ENCODE data around the gene BICC1. TPM values are rescaled to one million over a fixed set of nuclear protein-coding genes. Genes with fewer than 3 reads are reported as not detected.

Gene BICC1
- total and polyA plus RNA-seq, 2 of the 8 experiments (the other 6 are each of a cell fraction or from before 2014, with no cell fraction given), result 0.20 to 0.73 TPM

DNA sequence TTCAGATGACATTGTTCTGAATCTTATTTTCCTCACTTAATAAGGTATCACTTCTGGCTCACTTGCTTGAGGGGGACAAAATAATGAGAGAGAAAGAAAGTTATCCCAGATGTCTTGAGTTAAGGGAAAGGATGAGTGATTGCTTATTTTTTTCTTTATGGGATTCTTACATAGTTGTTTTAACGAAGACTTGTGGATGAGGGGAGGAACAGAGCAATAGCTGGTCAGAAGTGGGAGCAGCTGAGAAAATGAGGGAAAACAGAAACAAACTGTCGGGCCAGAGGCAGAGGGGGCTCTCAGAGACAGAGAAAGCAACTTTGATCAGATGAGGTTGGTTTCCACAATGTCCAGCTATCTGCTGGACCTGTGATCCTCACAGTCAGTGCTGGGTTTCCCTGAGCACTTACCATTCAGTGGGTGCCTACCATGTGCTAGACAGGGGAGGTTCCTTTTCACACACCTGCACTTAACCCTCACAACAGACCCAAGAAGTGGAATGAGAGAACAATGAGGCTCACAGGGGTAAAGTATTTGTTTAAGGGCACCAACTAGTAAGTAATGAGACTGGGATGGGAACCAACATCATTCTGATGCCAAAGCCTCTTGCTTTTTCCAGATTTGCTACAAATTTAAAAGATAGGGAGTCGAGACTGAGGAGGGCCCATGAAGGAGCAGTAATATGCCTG, 64.2 kb downstream of the BICC1 start:
- no peak for FAIRE-seq
- H3K4me2 ChIP-seq (ENCODE audit: insufficient read depth in 1 of 2, low read depth in 2 of 2, low read length in 2 of 2), result no peak overlapping the region
- no peak overlapping the region for H4K8ac ChIP-seq (ENCODE audit: extremely low read depth, insufficient read depth, low read length)
- no peak overlapping the region for H3K4me3 ChIP-seq (ENCODE audit: extremely low read depth in 1 of 4, insufficient read depth in 2 of 4, low read depth in 3 of 4, low read length in 4 of 4)
- no peak overlapping the region for H2BK15ac ChIP-seq (ENCODE audit: low read length)
- no peaks in the 10 kb centered on the region for H3K27me3 ChIP-seq (replicated peaks in 1 of 4; ENCODE audit: control insufficient read depth in 3 of 4, extremely low read depth in 1 of 4, insufficient read depth in 3 of 4, low read length in 3 of 4)
- no peak overlapping the region for H2AK5ac ChIP-seq (ENCODE audit: low read depth, low read length)
- no peak overlapping the region for H3K9ac ChIP-seq (replicated peaks in 1 of 4; ENCODE audit: extremely low read depth in 1 of 4, low read depth in 3 of 4, low read length in 3 of 4)
- no peak overlapping the region for H4K5ac ChIP-seq (ENCODE audit: insufficient read length, low read depth, low read length)
- H3K9me3 ChIP-seq (ENCODE audit: insufficient read depth in 2 of 2, low read depth in 1 of 2, low read length in 1 of 2), result no peaks in the 10 kb centered on the region
- no peaks in the 10 kb centered on the region for H3K79me1 ChIP-seq (ENCODE audit: low read depth, low read length)
- H4K91ac ChIP-seq (replicated peaks; ENCODE audit: insufficient read length, low read length), result no peak overlapping the region
- H3K56ac ChIP-seq (replicated peaks; ENCODE audit: insufficient read length, low read depth, low read length), result no peak overlapping the region
- no peak overlapping the region for H3K27ac ChIP-seq (ENCODE audit: low read depth, low read length)
- no peaks in the 10 kb centered on the region for H4K20me1 ChIP-seq (replicated peaks in 1 of 2; ENCODE audit: control insufficient read depth in 1 of 2, insufficient read depth in 2 of 2, low read length in 2 of 2)
- 84% methylated on average over 3 of the region's 3 CpGs; no CpG with 5 or more reads in 1 of the 2 experiments for WGBS, 2 experiments (ENCODE audit: extremely low coverage in 1 of 2, insufficient coverage in 1 of 2, insufficient read length in 1 of 2, insufficient replicate concordance in 2 of 2, low coverage in 1 of 2, low lambda C conversion rate in 2 of 2, missing lambda C conversion rate in 1 of 2)
- ChIA-PET POLR2A (ENCODE audit: partially characterized antibody) (no interaction called here), CTCF (ENCODE audit: partially characterized antibody) (interaction anchor here (1.0 kb wide), 1 partner anchor 46 kb away, joined by 3 read pairs; no protein-coding TSS in a partner anchor)
- no peaks in the 10 kb centered on the region for H3K36me3 ChIP-seq (ENCODE audit: control insufficient read depth in 2 of 4, insufficient read depth in 4 of 4, low read length in 3 of 4)
- no peaks in the 10 kb centered on the region for H3K79me2 ChIP-seq (ENCODE audit: control insufficient read depth in 1 of 2, insufficient read depth in 2 of 2, low read length in 2 of 2)
- H3K4ac ChIP-seq (replicated peaks; ENCODE audit: insufficient read length, low read depth, low read length), result no peak overlapping the region
- H2AFZ ChIP-seq (ENCODE audit: low read length), result peak overlapping the region; percentile 67; the same call in 1 of the 2 replicates
- H3K23me2 ChIP-seq (ENCODE audit: low read depth, low read length), result no peaks in the 10 kb centered on the region
- H2BK120ac ChIP-seq (replicated peaks; ENCODE audit: low read depth, low read length), result no peak overlapping the region
- H3K23ac ChIP-seq (ENCODE audit: insufficient read length), result no peak overlapping the region
- no peak for DNase-seq (ENCODE audit: low read depth in 1 of 2, low spot score in 2 of 2)
- no peak overlapping the region for H2BK5ac ChIP-seq (ENCODE audit: low read depth, low read length)
- H3K14ac ChIP-seq (ENCODE audit: insufficient read length), result no peak overlapping the region
- H2BK12ac ChIP-seq (ENCODE audit: low read depth, low read length), result no peak overlapping the region
- no peak overlapping the region for H2BK20ac ChIP-seq (ENCODE audit: low read length)
- no peak overlapping the region for H3K18ac ChIP-seq (ENCODE audit: extremely low read depth, low read length)
- H3K4me1 ChIP-seq (replicated peaks in 1 of 4; ENCODE audit: control insufficient read depth in 3 of 4, insufficient read depth in 4 of 4, low read length in 3 of 4), result peaks cover 0 to 3% (median 0%) of the 10 kb centered on the region in 4 experiments; a peak in 1 of 7 replicates
- TF ChIP-seq POLR2A (IDR thresholded peaks at IDR 0.05; ENCODE audit: control extremely low read depth in 1 of 2, low read depth in 2 of 2, low read length in 2 of 2) (no peak), KDM4A (IDR thresholded peaks at IDR 0.05; ENCODE audit: low read depth, low read length, severe bottlenecking) (no peak), CTBP2 (IDR thresholded peaks at IDR 0.05; ENCODE audit: borderline replicate concordance, insufficient read depth, insufficient read length, low read length) (no peak), CREB1 (IDR thresholded peaks at IDR 0.05) (no peak), HDAC6 (IDR thresholded peaks at IDR 0.05; ENCODE audit: low read depth, low read length) (no peak), ASH2L (IDR thresholded peaks at IDR 0.05; ENCODE audit: low read length) (no peak), SRF (IDR thresholded peaks at IDR 0.05; ENCODE audit: low read depth, low read length) (no peak), EGR1 (IDR thresholded peaks at IDR 0.05; ENCODE audit: borderline replicate concordance, low read depth, low read length) (no peak), RBBP5 (IDR thresholded peaks at IDR 0.05; ENCODE audit: borderline replicate concordance, low read depth, low read length) (no peak), YY1 (IDR thresholded peaks at IDR 0.05; ENCODE audit: low read depth, low read length) (no peak), KDM1A (IDR thresholded peaks at IDR 0.05; ENCODE audit: borderline replicate concordance, low read length) (no peak), SIX5 (IDR thresholded peaks at IDR 0.05; ENCODE audit: low read depth, low read length) (no peak), HDAC2 (IDR thresholded peaks at IDR 0.05; ENCODE audit: borderline replicate concordance in 1 of 2, low read depth in 2 of 2, low read length in 2 of 2) (no peak)
- TF ChIP-seq, protein P1, sequence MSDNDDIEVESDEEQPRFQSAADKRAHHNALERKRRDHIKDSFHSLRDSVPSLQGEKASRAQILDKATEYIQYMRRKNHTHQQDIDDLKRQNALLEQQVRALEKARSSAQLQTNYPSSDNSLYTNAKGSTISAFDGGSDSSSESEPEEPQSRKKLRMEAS (IDR thresholded peaks at IDR 0.05), result no peak
